ENCODE data around the gene CDC37L1. TPM values are rescaled to one million over a fixed set of nuclear protein-coding genes. Genes with fewer than 3 reads are reported as not detected.
"Not testable (repeated sequence)": the region's sequence is repeated elsewhere in the genome, so short reads cannot be mapped to it uniquely, and the experiment has no call there.

Gene CDC37L1
- total and polyA plus RNA-seq, 4 donors: 17.8 to 26.3 (median 19.7) TPM

- WGBS, 2 donors: 90 to 96% methylated on average over 3 of the region's 3 CpGs
- H3K36me3 ChIP-seq (ENCODE audit: control insufficient read depth in 1 of 2, insufficient read depth in 2 of 2, low read length in 1 of 2); H3K27me3 ChIP-seq (ENCODE audit: control insufficient read depth in 1 of 2, insufficient read depth in 2 of 2, low read length in 1 of 2); DNase-seq; H3K4me1 ChIP-seq (ENCODE audit: control insufficient read depth in 1 of 2, insufficient read depth in 2 of 2, low read length in 2 of 2); H3K9me3 ChIP-seq (ENCODE audit: control insufficient read depth, low read length); intact Hi-C loops (cut with DNase I); ATAC-seq (ENCODE audit: low FRiP score); H3K4me3 ChIP-seq (ENCODE audit: low read length in 2 of 2); H3K27ac ChIP-seq (ENCODE audit: low read depth in 1 of 2, low read length in 2 of 2): not testable (repeated sequence)
Measured at GRCh38 chr9:4656196-4656595, 23.2 kb upstream of the CDC37L1 start.

GRCh38 chr9:4656621-4657020, 22.7 kb upstream of the CDC37L1 start:
- Histone ChIP-seq H3K36me3 (ENCODE audit: control insufficient read depth in 1 of 2, insufficient read depth in 2 of 2, low read length in 1 of 2) (no peaks in the 10 kb centered on the region), H3K4me1 (ENCODE audit: control insufficient read depth in 1 of 2, insufficient read depth in 2 of 2, low read length in 2 of 2) (no peaks in the 10 kb centered on the region), H3K27ac (ENCODE audit: low read depth in 1 of 2, low read length in 2 of 2) (no peak overlapping the region), H3K4me3 (ENCODE audit: low read length in 2 of 2) (no peak overlapping the region), H3K27me3 (ENCODE audit: control insufficient read depth in 1 of 2, insufficient read depth in 2 of 2, low read length in 1 of 2) (no peaks in the 10 kb centered on the region), H3K9me3 (ENCODE audit: control insufficient read depth, low read length) (no peaks in the 10 kb centered on the region)
- ATAC-seq (ENCODE audit: low FRiP score): no peak
- no peak for DNase-seq
- 89 to 90% methylated on average over 3 of the region's 3 CpGs for WGBS, 2 donors
- intact Hi-C loops (cut with DNase I): no loop called here

- 83 to 93% methylated on average over 4 of the region's 4 CpGs for WGBS, 2 donors
- Histone ChIP-seq H3K4me3 (ENCODE audit: low read length in 2 of 2) (no peak overlapping the region), H3K36me3 (ENCODE audit: control insufficient read depth in 1 of 2, insufficient read depth in 2 of 2, low read length in 1 of 2) (no peaks in the 10 kb centered on the region), H3K4me1 (ENCODE audit: control insufficient read depth in 1 of 2, insufficient read depth in 2 of 2, low read length in 2 of 2) (no peaks in the 10 kb centered on the region), H3K27me3 (ENCODE audit: control insufficient read depth in 1 of 2, insufficient read depth in 2 of 2, low read length in 1 of 2) (no peaks in the 10 kb centered on the region), H3K27ac (ENCODE audit: low read depth in 1 of 2, low read length in 2 of 2) (no peak overlapping the region), H3K9me3 (ENCODE audit: control insufficient read depth, low read length) (no peaks in the 10 kb centered on the region)
- DNase-seq: no peak
- intact Hi-C loops (cut with DNase I): no loop called here
- no peak for ATAC-seq (ENCODE audit: low FRiP score)
Measured at GRCh38 chr9:4657426-4658159, 21.8 kb upstream of the CDC37L1 start.

GRCh38 chr9:4660665-4661064, 18.7 kb upstream of the CDC37L1 start:
- 84 to 85% methylated on average over 4 of the region's 5 CpGs for WGBS, 2 donors
- H3K4me3 ChIP-seq (ENCODE audit: low read length in 2 of 2); DNase-seq; H3K27ac ChIP-seq (ENCODE audit: low read depth in 1 of 2, low read length in 2 of 2); H3K27me3 ChIP-seq (ENCODE audit: control insufficient read depth in 1 of 2, insufficient read depth in 2 of 2, low read length in 1 of 2); H3K36me3 ChIP-seq (ENCODE audit: control insufficient read depth in 1 of 2, insufficient read depth in 2 of 2, low read length in 1 of 2); H3K9me3 ChIP-seq (ENCODE audit: control insufficient read depth, low read length); ATAC-seq (ENCODE audit: low FRiP score); H3K4me1 ChIP-seq (ENCODE audit: control insufficient read depth in 1 of 2, insufficient read depth in 2 of 2, low read length in 2 of 2): not testable (repeated sequence)
- intact Hi-C loops (cut with DNase I): loop anchor here in 1 of 2 donors (10.0 kb wide), 2 partner anchors 356 to 1136 kb away; partner anchors contain the start of genes GLIS3 and RFX3

GRCh38 chr9:4661165-4661564, 18.2 kb upstream of the CDC37L1 start:
- H3K27ac ChIP-seq (ENCODE audit: low read depth in 1 of 2, low read length in 2 of 2): no peak overlapping the region
- ATAC-seq (ENCODE audit: low FRiP score): no peak
- intact Hi-C loops (cut with DNase I): loop anchor here in 1 of 2 donors (10.0 kb wide), 2 partner anchors 356 to 1136 kb away; partner anchors contain the start of genes GLIS3 and RFX3
- no peaks in the 10 kb centered on the region for H3K36me3 ChIP-seq (ENCODE audit: control insufficient read depth in 1 of 2, insufficient read depth in 2 of 2, low read length in 1 of 2)
- H3K4me3 ChIP-seq (ENCODE audit: low read length in 2 of 2): no peak overlapping the region
- WGBS, 2 donors: 48 to 54% methylated on average over 1 of the region's 1 CpG
- no peaks in the 10 kb centered on the region for H3K27me3 ChIP-seq (ENCODE audit: control insufficient read depth in 1 of 2, insufficient read depth in 2 of 2, low read length in 1 of 2)
- peaks cover 0 to 4% of the 10 kb centered on the region in 2 donors for H3K4me1 ChIP-seq (ENCODE audit: control insufficient read depth in 1 of 2, insufficient read depth in 2 of 2, low read length in 2 of 2)
- H3K9me3 ChIP-seq (ENCODE audit: control insufficient read depth, low read length): no peaks in the 10 kb centered on the region
- no peak for DNase-seq

GRCh38 chr9:4661611-4662010, 17.8 kb upstream of the CDC37L1 start:
- Histone ChIP-seq H3K4me3 (ENCODE audit: low read length in 2 of 2) (peak overlapping the region; percentile 61 to 62), H3K27me3 (ENCODE audit: control insufficient read depth in 1 of 2, insufficient read depth in 2 of 2, low read length in 1 of 2) (no peaks in the 10 kb centered on the region), H3K4me1 (ENCODE audit: control insufficient read depth in 1 of 2, insufficient read depth in 2 of 2, low read length in 2 of 2) (peaks cover 0 to 4% of the 10 kb centered on the region in 2 donors), H3K27ac (ENCODE audit: low read depth in 1 of 2, low read length in 2 of 2) (peak overlapping the region; percentile 3 to 32), H3K36me3 (ENCODE audit: control insufficient read depth in 1 of 2, insufficient read depth in 2 of 2, low read length in 1 of 2) (no peaks in the 10 kb centered on the region), H3K9me3 (ENCODE audit: control insufficient read depth, low read length) (no peaks in the 10 kb centered on the region)
- ATAC-seq (ENCODE audit: low FRiP score) (no peak), DNase-seq (no peak)
- 0 to 1% methylated on average over 5 of the region's 5 CpGs for WGBS, 2 donors
- intact Hi-C loops (cut with DNase I): loop anchor here in 1 of 2 donors (10.0 kb wide), 2 partner anchors 357 to 1137 kb away; partner anchors contain the start of genes GLIS3 and RFX3

- no peaks in the 10 kb centered on the region for H3K9me3 ChIP-seq (ENCODE audit: control insufficient read depth, low read length)
- peak within 1 kb of the TSS; percentile 18 to 53 for H3K27ac ChIP-seq (ENCODE audit: low read depth in 1 of 2, low read length in 2 of 2)
- peaks cover 0 to 4% of the 10 kb centered on the region in 2 donors for H3K4me1 ChIP-seq (ENCODE audit: control insufficient read depth in 1 of 2, insufficient read depth in 2 of 2, low read length in 2 of 2)
- DNase-seq: peak; percentile 92 to 95
- no peaks in the 10 kb centered on the region for H3K27me3 ChIP-seq (ENCODE audit: control insufficient read depth in 1 of 2, insufficient read depth in 2 of 2, low read length in 1 of 2)
- intact Hi-C loops (cut with DNase I): loop anchor here in 1 of 2 donors (10.0 kb wide), 2 partner anchors 358 to 1138 kb away; partner anchors contain the start of genes GLIS3 and RFX3
- ATAC-seq (ENCODE audit: low FRiP score): peak; percentile 96
- 2 to 3% methylated on average over 61 to 70 of the region's 70 CpGs for WGBS, 2 donors
- H3K36me3 ChIP-seq (ENCODE audit: control insufficient read depth in 1 of 2, insufficient read depth in 2 of 2, low read length in 1 of 2): no peaks in the 10 kb centered on the region
- peak within 1 kb of the TSS; percentile 61 to 62 for H3K4me3 ChIP-seq (ENCODE audit: low read length in 2 of 2)
Measured at GRCh38 chr9:4662108-4662988, 17.0 kb upstream of the CDC37L1 start, which contains the start of gene PLPP6. Gene PLPP6 (plus strand): TSS chr9:4662294. CDS start chr9:4662376, 82 bp downstream.

GRCh38 chr9:4662989-4663792, 16.2 kb upstream of the CDC37L1 start:
- Histone ChIP-seq H3K27me3 (ENCODE audit: control insufficient read depth in 1 of 2, insufficient read depth in 2 of 2, low read length in 1 of 2) (no peaks in the 10 kb centered on the region), H3K9me3 (ENCODE audit: control insufficient read depth, low read length) (no peaks in the 10 kb centered on the region), H3K4me1 (ENCODE audit: control insufficient read depth in 1 of 2, insufficient read depth in 2 of 2, low read length in 2 of 2) (peaks cover 0 to 4% of the 10 kb centered on the region in 2 donors), H3K27ac (ENCODE audit: low read depth in 1 of 2, low read length in 2 of 2) (peak overlapping the region in 1 of 2 donors; percentile 53), H3K36me3 (ENCODE audit: control insufficient read depth in 1 of 2, insufficient read depth in 2 of 2, low read length in 1 of 2) (no peaks in the 10 kb centered on the region), H3K4me3 (ENCODE audit: low read length in 2 of 2) (peak overlapping the region in 1 of 2 donors; percentile 61)
- DNase-seq (no peak), ATAC-seq (ENCODE audit: low FRiP score) (no peak)
- intact Hi-C loops (cut with DNase I): loop anchor here in 1 of 2 donors (10.0 kb wide), 2 partner anchors 358 to 1138 kb away; partner anchors contain the start of genes GLIS3 and RFX3
- WGBS, 2 donors: 56% methylated on average over 13 of the region's 13 CpGs
